ENCODE data around the gene EIF4H.

DNA sequence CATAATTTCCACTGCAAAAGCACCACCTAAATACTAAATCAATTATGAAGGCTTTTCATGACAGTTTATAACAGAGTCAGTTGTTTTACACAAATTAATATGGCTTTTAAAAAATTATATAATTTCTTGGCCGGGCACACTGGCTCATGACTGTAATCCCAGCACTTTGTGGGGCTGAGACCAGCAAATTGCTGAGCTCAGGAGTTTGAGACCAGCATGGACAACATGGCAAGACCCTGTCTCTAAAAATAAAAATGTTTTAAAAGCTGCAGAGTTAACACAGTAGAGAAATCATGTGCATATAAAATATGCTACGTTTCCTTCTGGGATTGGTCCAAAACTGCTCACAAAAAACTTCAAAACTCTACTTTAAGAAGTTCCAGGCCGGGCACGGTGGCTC, 43.6 kb upstream of the EIF4H start:
- TF ChIP-seq EZH2 (IDR thresholded peaks at IDR 0.05; ENCODE audit: low read length) = no peak
- TF ChIP-seq, protein P1, sequence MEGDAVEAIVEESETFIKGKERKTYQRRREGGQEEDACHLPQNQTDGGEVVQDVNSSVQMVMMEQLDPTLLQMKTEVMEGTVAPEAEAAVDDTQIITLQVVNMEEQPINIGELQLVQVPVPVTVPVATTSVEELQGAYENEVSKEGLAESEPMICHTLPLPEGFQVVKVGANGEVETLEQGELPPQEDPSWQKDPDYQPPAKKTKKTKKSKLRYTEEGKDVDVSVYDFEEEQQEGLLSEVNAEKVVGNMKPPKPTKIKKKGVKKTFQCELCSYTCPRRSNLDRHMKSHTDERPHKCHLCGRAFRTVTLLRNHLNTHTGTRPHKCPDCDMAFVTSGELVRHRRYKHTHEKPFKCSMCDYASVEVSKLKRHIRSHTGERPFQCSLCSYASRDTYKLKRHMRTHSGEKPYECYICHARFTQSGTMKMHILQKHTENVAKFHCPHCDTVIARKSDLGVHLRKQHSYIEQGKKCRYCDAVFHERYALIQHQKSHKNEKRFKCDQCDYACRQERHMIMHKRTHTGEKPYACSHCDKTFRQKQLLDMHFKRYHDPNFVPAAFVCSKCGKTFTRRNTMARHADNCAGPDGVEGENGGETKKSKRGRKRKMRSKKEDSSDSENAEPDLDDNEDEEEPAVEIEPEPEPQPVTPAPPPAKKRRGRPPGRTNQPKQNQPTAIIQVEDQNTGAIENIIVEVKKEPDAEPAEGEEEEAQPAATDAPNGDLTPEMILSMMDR (optimal IDR thresholded peaks at IDR 0.05 in 1 of 3, IDR thresholded peaks at IDR 0.05 in 1 of 3, conservative IDR thresholded peaks at IDR 0.05 in 1 of 3; ENCODE audit: extremely low read depth in 1 of 3, insufficient read depth in 2 of 3, low read length in 3 of 3) = no peak

Measured in keratinocyte (primary cell).